Testis (tissue), 2 donors: ENCODE measurements around the gene NFIB.

ENCODE experiments used
- POLR2A ChIP-seq: fragments of 450-650 bp; IDR thresholded peaks from one replicate; pipeline ENCODE4 v1.6.1; 2017; ENCODE audit warnings: antibody characterized with exemption, mild to moderate bottlenecking, moderate library complexity
- TF ChIP-seq, protein P1 (sequence below), 3 experiments: fragments of 450-650 bp in 2 of 3; fragments of 200-600 bp in 1 of 3; sonication (generic) in 1 of 3; IDR thresholded peaks; one replicate each; pipeline ENCODE4 v1.5.1; 2016 to 2019; ENCODE audit warnings: antibody characterized with exemption in 3 of 3, mild to moderate bottlenecking in 2 of 3, moderate library complexity in 1 of 3

DNA sequence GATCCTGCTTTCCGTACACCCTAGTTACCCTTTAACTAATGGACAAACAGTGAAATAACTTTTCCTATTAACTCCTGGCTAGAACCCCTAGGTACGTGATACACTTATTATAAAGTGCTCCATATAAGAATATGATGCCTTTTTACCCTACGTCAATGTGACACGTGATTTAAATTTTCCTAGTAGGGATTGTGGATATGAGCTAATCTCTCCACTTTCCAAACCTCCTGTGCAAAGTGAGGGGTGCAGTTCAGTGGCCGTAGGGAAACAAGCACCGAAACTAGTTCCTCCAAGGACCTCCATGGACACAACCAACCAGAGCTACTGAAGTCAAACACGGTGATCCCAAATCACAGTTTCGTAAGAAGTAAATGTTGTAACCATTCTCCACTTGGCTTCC is 19.3 kb downstream of the NFIB start:
- TF ChIP-seq, protein P1, sequence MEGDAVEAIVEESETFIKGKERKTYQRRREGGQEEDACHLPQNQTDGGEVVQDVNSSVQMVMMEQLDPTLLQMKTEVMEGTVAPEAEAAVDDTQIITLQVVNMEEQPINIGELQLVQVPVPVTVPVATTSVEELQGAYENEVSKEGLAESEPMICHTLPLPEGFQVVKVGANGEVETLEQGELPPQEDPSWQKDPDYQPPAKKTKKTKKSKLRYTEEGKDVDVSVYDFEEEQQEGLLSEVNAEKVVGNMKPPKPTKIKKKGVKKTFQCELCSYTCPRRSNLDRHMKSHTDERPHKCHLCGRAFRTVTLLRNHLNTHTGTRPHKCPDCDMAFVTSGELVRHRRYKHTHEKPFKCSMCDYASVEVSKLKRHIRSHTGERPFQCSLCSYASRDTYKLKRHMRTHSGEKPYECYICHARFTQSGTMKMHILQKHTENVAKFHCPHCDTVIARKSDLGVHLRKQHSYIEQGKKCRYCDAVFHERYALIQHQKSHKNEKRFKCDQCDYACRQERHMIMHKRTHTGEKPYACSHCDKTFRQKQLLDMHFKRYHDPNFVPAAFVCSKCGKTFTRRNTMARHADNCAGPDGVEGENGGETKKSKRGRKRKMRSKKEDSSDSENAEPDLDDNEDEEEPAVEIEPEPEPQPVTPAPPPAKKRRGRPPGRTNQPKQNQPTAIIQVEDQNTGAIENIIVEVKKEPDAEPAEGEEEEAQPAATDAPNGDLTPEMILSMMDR (IDR thresholded peaks at IDR 0.05), result no peak
- no peak for TF ChIP-seq POLR2A
